Measurements from ENCODE around the gene RAD51B.

Gene RAD51B

DNA sequence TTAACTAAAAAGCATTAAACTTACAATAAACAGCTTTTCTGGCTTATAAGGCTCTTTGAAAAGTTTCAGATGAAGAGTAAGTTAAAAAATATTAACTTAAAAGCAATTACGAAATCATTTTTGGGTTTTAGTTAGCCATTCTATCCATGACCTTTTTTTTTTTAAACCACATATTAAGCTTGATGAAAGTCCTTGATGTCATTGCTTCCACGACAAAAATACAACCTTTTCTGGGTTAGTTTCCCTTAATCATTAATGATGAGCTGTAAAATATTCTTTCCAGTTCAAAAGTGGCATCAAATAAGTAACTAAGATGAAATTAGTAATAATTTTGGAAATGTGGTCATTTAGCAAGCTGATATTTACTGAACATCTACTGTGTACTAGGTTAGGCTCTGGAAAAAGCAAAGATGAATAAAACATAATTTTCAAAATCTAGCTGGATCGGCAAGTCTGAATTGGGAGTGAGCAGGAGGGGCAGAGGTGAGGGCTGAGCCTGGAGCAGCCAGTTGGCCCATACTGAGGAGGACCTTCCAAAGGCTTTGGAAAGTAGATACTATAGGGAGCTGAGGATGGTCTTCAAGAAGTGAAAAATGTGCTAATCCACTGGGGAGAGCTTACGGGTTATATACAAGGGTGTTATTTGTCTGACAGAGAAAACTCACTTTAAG lies 628.1 kb downstream of the RAD51B start:
- DNase-seq (ENCODE audit: low read depth in 4 of 4, low spot score in 1 of 4) = no peak

DNA sequence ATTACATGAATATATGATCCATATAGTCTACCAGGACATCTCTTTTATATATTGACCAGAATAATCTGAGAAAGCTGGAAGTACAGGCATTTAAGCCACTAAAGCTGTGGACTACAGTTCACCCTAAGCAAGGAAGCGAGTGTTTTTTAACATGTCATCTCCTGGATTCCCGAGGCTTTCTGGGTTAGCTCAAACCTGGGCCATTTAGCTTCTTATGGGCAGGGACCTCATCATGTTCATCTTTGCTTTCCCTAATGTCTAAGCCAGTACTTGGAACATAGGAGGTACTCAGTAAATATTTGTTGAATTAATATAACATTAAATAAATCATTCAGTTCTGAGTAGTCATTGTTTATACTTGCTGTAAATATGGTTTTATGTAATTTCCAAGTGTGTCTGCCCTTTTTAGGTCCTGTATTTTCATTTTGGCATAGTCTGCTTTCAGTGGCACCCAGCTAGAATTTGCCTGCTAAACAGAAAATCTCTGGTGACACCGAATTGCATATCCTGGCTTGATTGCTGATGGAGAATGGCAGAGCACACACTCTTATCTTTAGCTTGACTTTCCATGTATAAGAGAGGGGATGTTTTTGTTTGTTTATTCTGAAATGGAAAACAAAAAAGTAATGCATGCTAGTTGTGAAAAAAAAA lies 628.8 kb downstream of the RAD51B start:
- no peak for DNase-seq (ENCODE audit: low read depth in 4 of 4, low spot score in 1 of 4)

- DNase-seq (ENCODE audit: low read depth in 4 of 4, low spot score in 1 of 4) = no peak
These were observed 630.1 kb downstream of the RAD51B start for GRCh38 chr14:68449561-68450181.

DNA sequence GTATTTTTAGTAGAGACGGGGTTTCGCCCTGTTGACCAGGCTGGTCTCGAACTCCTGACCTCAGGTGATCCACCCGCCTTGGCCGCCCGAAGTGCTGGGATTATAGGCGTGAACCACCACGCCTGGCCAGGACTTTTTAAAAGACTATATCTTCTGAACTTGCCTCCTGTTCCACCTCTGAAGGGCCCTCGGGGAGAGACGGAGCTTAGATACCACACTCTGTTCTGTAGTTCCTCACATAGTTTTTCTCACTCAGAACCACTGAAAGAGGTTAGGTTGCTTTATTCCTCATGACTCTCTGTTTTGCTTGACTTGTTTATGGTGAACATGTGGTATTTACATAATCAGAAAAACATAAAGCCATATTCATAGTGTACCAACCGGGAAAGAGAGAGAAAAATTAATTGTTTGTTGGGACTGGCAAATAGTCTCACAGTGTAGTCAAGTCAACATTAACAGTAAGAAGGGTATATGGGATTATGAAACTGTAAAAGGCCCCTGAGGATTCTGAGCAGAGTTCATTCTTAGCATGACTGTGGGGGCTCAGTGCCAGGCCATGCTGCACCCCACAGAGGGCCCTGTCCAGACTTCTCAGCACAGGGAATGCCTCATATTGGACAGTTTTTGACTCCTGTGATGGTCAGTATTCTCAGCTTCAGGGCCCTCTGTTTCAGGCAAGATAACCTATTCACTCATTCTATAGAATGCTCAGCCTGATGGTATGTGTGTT lies 631.0 kb downstream of the RAD51B start:
- DNase-seq (ENCODE audit: low read depth in 4 of 4, low spot score in 1 of 4) = no peak

DNA sequence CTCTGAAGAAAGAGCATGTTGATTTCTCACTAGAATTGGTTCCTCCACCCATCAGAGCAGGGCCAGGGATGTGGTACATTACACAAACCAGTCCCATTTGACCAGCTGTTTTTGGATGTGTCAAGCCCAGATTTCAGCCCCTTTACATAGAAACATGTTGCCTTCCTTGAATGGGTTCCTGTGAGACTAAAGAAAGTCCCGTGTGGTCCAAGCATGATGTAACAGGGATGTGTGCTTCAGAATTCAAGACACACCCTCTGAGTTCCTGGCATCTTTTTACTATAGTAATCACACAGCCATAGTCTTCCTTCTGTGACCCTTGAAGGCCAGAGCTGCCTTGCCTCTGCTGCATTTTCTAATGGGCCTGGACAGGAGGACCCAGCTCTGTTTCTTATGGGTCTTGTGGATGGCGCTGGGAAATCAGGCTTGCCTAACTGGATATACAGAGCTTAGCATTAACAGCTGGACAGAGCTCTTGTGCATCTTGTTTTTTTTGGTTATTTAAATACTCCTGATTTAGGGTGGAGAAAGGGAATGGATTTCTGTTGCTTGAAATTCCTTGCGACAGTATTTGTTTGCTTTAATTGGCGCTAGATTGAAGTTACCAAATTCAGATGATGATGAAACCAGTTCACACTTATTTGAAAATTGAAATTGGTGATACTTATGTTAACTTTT lies 632.3 kb downstream of the RAD51B start:
- no peak for DNase-seq (ENCODE audit: low read depth in 4 of 4, low spot score in 1 of 4)

DNA sequence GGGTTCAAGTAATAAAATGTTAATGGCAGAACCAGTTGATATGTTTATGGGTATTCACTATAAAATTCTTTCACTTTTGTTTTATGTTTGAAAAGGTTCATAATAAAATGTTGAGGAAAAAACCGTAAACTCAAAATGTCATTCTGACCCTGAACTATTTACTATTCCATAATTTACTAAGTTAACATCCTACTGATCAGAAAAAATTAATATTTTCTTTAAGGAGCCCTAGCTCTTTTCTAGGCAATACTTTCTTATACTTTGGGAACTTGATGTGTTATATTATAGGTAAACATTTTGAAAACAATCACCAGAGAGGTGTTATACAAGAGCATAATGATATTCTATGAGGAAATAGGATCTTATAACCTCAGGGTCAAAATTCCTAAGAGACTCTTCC lies 638.7 kb downstream of the RAD51B start:
- DNase-seq (ENCODE audit: low read depth in 4 of 4, low spot score in 1 of 4) = no peak

- no peak for DNase-seq (ENCODE audit: low read depth in 4 of 4, low spot score in 1 of 4)
These were observed 639.4 kb downstream of the RAD51B start for GRCh38 chr14:68458840-68459469.

DNA sequence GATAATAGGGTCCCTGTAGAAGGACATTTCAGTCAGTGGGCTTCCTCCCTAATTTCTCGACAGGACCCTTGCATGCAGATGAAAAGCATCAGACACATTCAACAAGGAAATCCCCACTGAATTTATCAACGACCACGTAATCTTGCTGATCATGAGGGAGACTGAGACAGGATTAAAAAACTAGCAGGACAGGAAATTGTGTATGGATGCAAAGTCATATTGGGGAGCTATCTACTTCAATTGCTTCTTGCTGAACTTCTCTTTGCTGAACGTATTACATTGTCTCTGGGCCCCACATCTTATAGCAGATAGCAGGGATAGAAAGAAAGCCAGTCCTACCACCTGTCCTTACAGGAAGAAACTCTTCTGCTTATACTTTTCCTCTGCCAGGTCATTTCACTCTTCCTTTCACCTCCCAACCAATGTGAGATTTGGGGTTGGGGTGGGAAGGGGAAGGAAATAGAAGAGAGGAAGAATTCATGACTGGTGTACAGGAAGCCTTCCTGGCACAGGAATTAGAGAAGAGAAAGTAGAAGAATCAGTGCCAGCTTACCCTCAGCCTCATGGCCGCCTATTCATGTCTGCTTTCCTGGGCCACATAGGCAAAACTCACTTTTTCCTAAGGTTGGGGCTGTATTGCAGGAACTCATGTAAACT lies 640.0 kb downstream of the RAD51B start:
- no peak for DNase-seq (ENCODE audit: low read depth in 4 of 4, low spot score in 1 of 4)

- no peak for DNase-seq (ENCODE audit: low read depth in 4 of 4, low spot score in 1 of 4)
These were observed 641.0 kb downstream of the RAD51B start for GRCh38 chr14:68460541-68460940.

- DNase-seq (ENCODE audit: low read depth in 4 of 4, low spot score in 1 of 4) = no peak
These were observed 641.5 kb downstream of the RAD51B start for GRCh38 chr14:68461086-68461485.

DNA sequence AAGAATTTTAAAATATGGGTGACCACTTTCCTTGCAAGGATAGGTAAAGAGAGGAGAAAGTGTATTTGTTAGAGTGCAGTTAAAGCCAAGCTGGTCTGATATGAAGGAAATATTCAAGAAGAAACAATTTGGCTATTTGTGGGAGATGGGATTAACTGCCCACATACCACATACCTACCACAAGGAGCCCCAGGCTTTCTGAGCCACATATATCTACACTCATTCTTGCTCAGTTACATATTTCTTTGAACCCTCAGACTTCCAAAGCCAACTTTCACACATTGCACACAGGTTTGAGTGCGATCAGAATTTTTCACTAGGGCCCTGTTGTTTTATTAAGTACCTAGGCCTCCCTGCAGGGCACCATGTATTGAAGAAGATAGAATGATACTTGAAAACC lies 643.1 kb downstream of the RAD51B start:
- DNase-seq (ENCODE audit: low read depth in 4 of 4, low spot score in 1 of 4) = no peak

DNA sequence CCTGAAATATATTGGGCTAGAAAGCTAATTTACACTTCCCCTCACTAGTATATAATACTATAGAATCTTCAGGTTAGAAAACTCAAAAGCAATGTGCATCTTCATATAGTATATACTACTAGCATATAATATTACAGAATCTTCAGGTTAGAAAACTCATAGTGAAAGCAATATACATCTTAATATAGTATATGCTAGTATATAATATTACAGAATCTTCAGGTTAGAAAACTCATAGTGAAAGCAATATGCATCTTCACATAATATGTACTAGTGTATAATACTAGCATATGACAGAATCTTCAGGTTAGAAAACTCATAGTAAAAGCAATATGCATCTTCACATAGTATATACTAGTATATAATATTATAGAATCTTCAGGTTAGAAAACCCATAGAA lies 643.7 kb downstream of the RAD51B start:
- no peak for DNase-seq (ENCODE audit: low read depth in 4 of 4, low spot score in 1 of 4)

GRCh38 chr14:68463705-68464374 lies 644.3 kb downstream of the RAD51B start:
- no peak for DNase-seq (ENCODE audit: low read depth in 4 of 4, low spot score in 1 of 4)

GRCh38 chr14:68464711-68465110 lies 645.1 kb downstream of the RAD51B start:
- no peak for DNase-seq (ENCODE audit: low read depth in 4 of 4, low spot score in 1 of 4)

GRCh38 chr14:68466491-68466977 lies 647.0 kb downstream of the RAD51B start:
- no peak for DNase-seq (ENCODE audit: low read depth in 4 of 4, low spot score in 1 of 4)

- DNase-seq (ENCODE audit: low read depth in 4 of 4, low spot score in 1 of 4) = no peak
These were observed 647.8 kb downstream of the RAD51B start for GRCh38 chr14:68467425-68467824.

DNA sequence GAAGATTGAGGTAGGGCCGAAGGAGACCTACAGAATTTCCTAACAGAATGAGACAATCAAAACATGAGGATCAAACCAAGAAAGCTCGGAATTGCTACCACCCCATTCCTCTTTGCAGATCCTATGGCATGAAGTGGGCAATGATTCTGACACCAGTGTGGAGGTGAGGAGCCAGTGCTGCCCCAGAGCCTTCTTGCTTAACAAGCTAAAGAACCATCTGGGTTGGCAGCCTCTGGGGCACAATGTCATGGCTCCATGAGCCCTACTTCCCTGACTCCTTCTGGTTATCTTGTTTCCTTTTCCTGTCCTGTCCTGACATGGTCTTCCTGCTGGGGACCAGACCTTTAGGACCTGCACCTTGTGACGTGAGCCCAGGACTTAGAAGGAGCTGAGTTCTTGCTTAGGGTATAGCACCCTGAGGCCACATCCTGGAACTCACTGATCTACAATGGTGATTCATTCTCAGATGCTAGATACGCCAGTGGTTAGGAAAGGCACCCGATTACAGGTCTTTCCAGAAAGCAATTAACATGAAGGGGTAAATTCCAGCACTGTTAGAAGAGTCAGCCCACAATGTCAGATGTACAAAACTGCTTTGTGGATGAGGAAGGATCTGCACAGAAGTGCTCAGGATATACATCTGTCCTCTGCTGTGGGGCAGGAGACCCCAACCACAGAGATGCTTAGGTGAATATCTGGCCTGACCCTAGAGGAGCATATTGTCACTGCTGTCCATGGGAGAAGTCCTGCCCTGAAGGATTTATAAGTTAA lies 649.0 kb downstream of the RAD51B start:
- peak in 1 of 4 experiments; percentile 25 for DNase-seq (ENCODE audit: low read depth in 4 of 4, low spot score in 1 of 4)

- DNase-seq (ENCODE audit: low read depth in 4 of 4, low spot score in 1 of 4) = no peak
These were observed 649.7 kb downstream of the RAD51B start for GRCh38 chr14:68469208-68469713.

DNA sequence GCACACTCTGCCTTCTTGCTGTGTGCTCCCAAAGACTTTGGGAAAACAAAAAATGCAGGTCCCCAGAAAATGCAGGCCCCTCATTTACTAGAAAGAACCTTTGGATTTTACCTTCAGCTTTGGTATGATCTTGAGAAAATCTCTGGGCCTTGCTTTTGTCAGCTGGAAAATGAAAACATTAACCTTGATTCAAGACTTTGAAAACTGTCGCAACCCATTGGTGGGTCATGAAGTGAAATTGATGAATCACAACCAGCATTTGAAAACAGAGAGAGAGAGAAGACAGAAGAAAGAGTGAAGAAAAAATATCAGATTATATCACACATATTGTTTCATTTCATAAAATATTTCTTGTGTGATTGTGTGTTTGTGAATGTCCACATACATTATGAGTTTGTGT lies 650.8 kb downstream of the RAD51B start:
- no peak for DNase-seq (ENCODE audit: low read depth in 4 of 4, low spot score in 1 of 4)

Measured in stimulated activated CD4-positive, alpha-beta T cell treated with anti-CD3 and anti-CD28 coated beads, Interleukin-1b, Interleukin-23, amount 100 ng/mL, for 24 hours (primary cell).